ENCODE data around the gene YTHDF2. TPM values are rescaled to one million over a fixed set of nuclear protein-coding genes. Genes with fewer than 3 reads are reported as not detected.
"Not testable (repeated sequence)": the region's sequence is repeated elsewhere in the genome, so short reads cannot be mapped to it uniquely, and the experiment has no call there.

YTHDF2 gene
- total RNA-seq, 2 experiments from 2014 or later = 72.2 to 82.1 TPM

GRCh38 chr1:28718586-28719331 is 18.0 kb upstream of the YTHDF2 start:
- no peaks in the 10 kb centered on the region for H3K27me3 Mint-ChIP-seq
- H3K4me1 Mint-ChIP-seq (ENCODE audit: low read depth) = no peaks in the 10 kb centered on the region
- TF ChIP-seq CTCF (IDR thresholded peaks at IDR 0.05) = no peak
- DNase-seq (no peak), ATAC-seq (no peak)
- ChIA-PET CTCF (interaction anchor here (1.1 to 1.2 kb wide), 2 partner anchors 12 to 38 kb away, joined by 3 read pairs; no protein-coding TSS in a partner anchor), POLR2A (interaction anchor here (0.8 to 6.0 kb wide), 2 partner anchors 18 to 137 kb away, joined by 5 to 20 read pairs; partner anchors contain the start of gene YTHDF2)
- no peak overlapping the region for H3K4me3 Mint-ChIP-seq
- no peaks in the 10 kb centered on the region for H3K9me3 Mint-ChIP-seq
- intact Hi-C loops (cut with micrococcal nuclease) = no loop called here
- H3K36me3 Mint-ChIP-seq (ENCODE audit: low read depth) = peaks cover 12% of the 10 kb centered on the region
- peak overlapping the region; percentile 17 for H3K27ac Mint-ChIP-seq

GRCh38 chr1:28719332-28719619 is 17.5 kb upstream of the YTHDF2 start:
- Mint-ChIP-seq H3K27ac (peak overlapping the region; percentile 17), H3K9me3 (no peaks in the 10 kb centered on the region), H3K36me3 (ENCODE audit: low read depth) (peaks cover 6% of the 10 kb centered on the region), H3K27me3 (no peaks in the 10 kb centered on the region), H3K4me3 (no peak overlapping the region), H3K4me1 (ENCODE audit: low read depth) (no peaks in the 10 kb centered on the region)
- DNase-seq = no peak
- ChIA-PET CTCF (interaction anchor here (1.1 kb wide), 1 partner anchor 12 kb away, joined by 3 read pairs; no protein-coding TSS in a partner anchor), POLR2A (interaction anchor here (0.8 kb wide), 1 partner anchor 138 kb away, joined by 5 read pairs; no protein-coding TSS in a partner anchor)
- no peak for TF ChIP-seq CTCF (IDR thresholded peaks at IDR 0.05)
- no peak for ATAC-seq
- intact Hi-C loops (cut with micrococcal nuclease) = no loop called here

- no peaks in the 10 kb centered on the region for H3K4me1 Mint-ChIP-seq (ENCODE audit: low read depth)
- intact Hi-C loops (cut with micrococcal nuclease) = no loop called here
- no peak for TF ChIP-seq CTCF (IDR thresholded peaks at IDR 0.05)
- DNase-seq = no peak
- no peaks in the 10 kb centered on the region for H3K36me3 Mint-ChIP-seq (ENCODE audit: low read depth)
- ChIA-PET POLR2A (interaction anchor here (0.6 to 0.7 kb wide), 2 partner anchors 95 to 318 kb away, joined by 3 to 4 read pairs; no protein-coding TSS in a partner anchor), CTCF (no interaction called here)
- ATAC-seq = no peak
- no peaks in the 10 kb centered on the region for H3K9me3 Mint-ChIP-seq
- H3K4me3 Mint-ChIP-seq = no peak overlapping the region
- no peaks in the 10 kb centered on the region for H3K27me3 Mint-ChIP-seq
- H3K27ac Mint-ChIP-seq = no peak overlapping the region
These were observed 16.4 kb upstream of the YTHDF2 start for GRCh38 chr1:28720376-28720775.

- ChIA-PET CTCF (interaction anchor here (0.6 to 3.6 kb wide), 2 partner anchors 13 to 36 kb away, joined by 3 to 26 read pairs; partner anchors contain the start of gene YTHDF2), POLR2A (interaction anchor here (1.3 kb wide), 1 partner anchor 74 kb away, joined by 7 read pairs; the partner anchor contains the start of gene RNU11)
- H3K27me3 Mint-ChIP-seq; intact Hi-C loops (cut with micrococcal nuclease); H3K9me3 Mint-ChIP-seq; H3K4me3 Mint-ChIP-seq; H3K27ac Mint-ChIP-seq; DNase-seq; H3K36me3 Mint-ChIP-seq (ENCODE audit: low read depth); ATAC-seq; H3K4me1 Mint-ChIP-seq (ENCODE audit: low read depth): not testable (repeated sequence)
These were observed 14.8 kb upstream of the YTHDF2 start for GRCh38 chr1:28721927-28722326.

- H3K4me3 Mint-ChIP-seq; H3K27ac Mint-ChIP-seq; intact Hi-C loops (cut with micrococcal nuclease); H3K9me3 Mint-ChIP-seq; DNase-seq; ATAC-seq; H3K4me1 Mint-ChIP-seq (ENCODE audit: low read depth); H3K27me3 Mint-ChIP-seq; H3K36me3 Mint-ChIP-seq (ENCODE audit: low read depth): not testable (repeated sequence)
- CTCF ChIA-PET = interaction anchor here (3.6 kb wide), 1 partner anchor 10 kb away, joined by 26 read pairs; the partner anchor contains the start of gene YTHDF2
- POLR2A ChIA-PET = interaction anchor here (0.8 to 2.4 kb wide), 3 partner anchors 11 to 77 kb away, joined by 3 to 9 read pairs (median 3); partner anchors contain the start of genes RNU11 and YTHDF2
These were observed 11.4 kb upstream of the YTHDF2 start for GRCh38 chr1:28725365-28725764.

Data from activated CD8-positive, alpha-beta T cell treated with anti-CD3 and anti-CD28 coated beads for 36 hours (primary cell).